SK-N-MC (cell line): ENCODE data around the gene SHISA7.

ENCODE experiments used
- EZH2 ChIP-seq: fragments of 200-600 bp; sonication (generic); IDR thresholded peaks from one replicate; pipeline ENCODE4 v1.6.1; 2017; ENCODE audit warnings: antibody characterized with exemption
- FOXP2 ChIP-seq: optimal IDR thresholded peaks from 2 replicates; pipeline ENCODE3; 2011; ENCODE audit warnings: mild to moderate bottlenecking, moderate library complexity; ENCODE audit not compliant: insufficient read depth; ENCODE audit errors: extremely low read length, control extremely low read depth
- POLR2AphosphoS5 ChIP-seq: IDR thresholded peaks from 2 replicates; pipeline ENCODE4 v1.6.1; 2012; ENCODE audit warnings: mild to moderate bottlenecking, low read depth, low read length, borderline replicate concordance

GRCh38 chr19:55490478-55491432, 47.7 kb upstream of the SHISA7 start:
- no peak for TF ChIP-seq EZH2
- no peak for TF ChIP-seq POLR2AphosphoS5
- TF ChIP-seq FOXP2, result no peak
